HCT116 (cell line): ENCODE results near the gene WASF2. TPM values are rescaled to one million over a fixed set of nuclear protein-coding genes. Genes with fewer than 3 reads are reported as not detected.

ENCODE experiments used
- ATAC-seq: fragments of 200-7000 bp; cut with Tn5 transposase; 2 replicates; pipeline ENCODE4 v1.9.1; 2020; ENCODE audit warnings: mild to moderate bottlenecking, moderate library complexity
- BruUV-seq: library from RNA; stranded (reverse); fragments of 400-500 nt; replicated peaks from 2 replicates; lab custom pipeline; 2021; lab: Mats Ljungman, UMichigan
- CTCF ChIA-PET: fragments of 300-600 bp; sonication (Branson Sonifier 250); formaldehyde crosslinking; loops from one replicate; lab custom pipeline; 2021; ENCODE audit warnings: antibody characterized with exemption; lab: Charles Lee
- POLR2A ChIA-PET: fragments of 300-600, 350-600 bp; sonication (Branson Sonifier 250); formaldehyde crosslinking; loops from one replicate; lab custom pipeline; 2021; ENCODE audit warnings: antibody characterized with exemption; lab: Charles Lee
- RAD21 ChIA-PET, 2 experiments: fragments of 300-600 bp; sonication (Branson Sonifier 250); formaldehyde crosslinking; loops; one replicate each; lab custom pipeline; 2023; ENCODE audit warnings: low total read pairs in 2 of 2; ENCODE audit not compliant: uncharacterized antibody in 2 of 2, unreplicated experiment in 2 of 2, low non-redundant PET in 1 of 2; lab: Charles Lee
- DNase-seq: peaks from one replicate; pipeline ENCODE4 v3.0.0-alpha.2; 2010; ENCODE audit warnings: low read depth, low spot score
- H2AFZ ChIP-seq: fragments of 200-600 bp; shearing (Covaris generic), sonication (generic); 2 replicates; pipeline ENCODE4 v1.6.1; 2017; ENCODE audit warnings: low read depth, mixed run types, mixed read lengths, antibody characterized with exemption, low read length; ENCODE audit not compliant: poor library complexity, severe bottlenecking
- H3K27ac ChIP-seq: 2 replicates; pipeline ENCODE4 v1.5.1; 2012; ENCODE audit warnings: low read depth, low read length
- H3K27me3 ChIP-seq: fragments of 200-600 bp; sonication (generic); 2 replicates; pipeline ENCODE4 v1.6.1; 2016; ENCODE audit warnings: mixed run types, low read length, mixed read lengths; ENCODE audit not compliant: insufficient read depth
- H3K36me3 ChIP-seq, 2 experiments: fragments of 200-500 bp in 1 of 2; fragments of 200-600 bp in 1 of 2; sonication (Bioruptor generic) in 1 of 2; sonication (generic) in 1 of 2; 2 replicates each; pipeline versions ENCODE4 v1.5.1 to v1.6.1; 2014 to 2016; ENCODE audit warnings: low read length in 2 of 2, inconsistent platforms in 1 of 2, mixed read lengths in 1 of 2, mixed run types in 1 of 2; ENCODE audit not compliant: insufficient read depth in 2 of 2, control insufficient read depth in 1 of 2
- H3K4me1 ChIP-seq, 2 experiments: fragments of 200-600 bp in 1 of 2; sonication (generic) in 1 of 2; 2 replicates each; pipeline versions ENCODE4 v1.5.1 to v1.6.1; 2012 to 2017; ENCODE audit warnings: low read length in 2 of 2, inconsistent platforms in 1 of 2, mild to moderate bottlenecking in 1 of 2, mixed read lengths in 1 of 2, mixed run types in 1 of 2, moderate library complexity in 1 of 2; ENCODE audit not compliant: insufficient read depth in 2 of 2, control insufficient read depth in 1 of 2
- H3K4me2 ChIP-seq: fragments of 200-600 bp; sonication (generic); 2 replicates; pipeline ENCODE4 v1.6.1; 2017; ENCODE audit warnings: mixed run types, low read length, mixed read lengths
- H3K4me3 ChIP-seq, 2 experiments: fragments of 200-600 bp in 1 of 2; sonication (generic) in 1 of 2; replicated peaks in 1 of 2; 2 replicates each; pipeline ENCODE4 v1.5.1; 2011 to 2016; ENCODE audit warnings: low read length in 2 of 2, control low read depth in 1 of 2, low read depth in 1 of 2, mild to moderate bottlenecking in 1 of 2, mixed read lengths in 1 of 2, mixed run types in 1 of 2
- H3K79me2 ChIP-seq: fragments of 200-600 bp; sonication (generic); 2 replicates; pipeline ENCODE4 v1.6.1; 2017; ENCODE audit warnings: mild to moderate bottlenecking, mixed run types, low read length, moderate library complexity, mixed read lengths; ENCODE audit not compliant: insufficient read depth
- H3K9ac ChIP-seq: fragments of 200-600 bp; sonication (generic); 2 replicates; pipeline ENCODE4 v1.6.1; 2016; ENCODE audit warnings: low read length, mixed read lengths
- H3K9me2 ChIP-seq: fragments of 200-600 bp; sonication (generic), shearing (Covaris generic); 2 replicates; pipeline ENCODE4 v1.6.1; 2017; ENCODE audit warnings: mixed run types, mild to moderate bottlenecking, moderate library complexity; ENCODE audit not compliant: insufficient read depth
- H3K9me3 ChIP-seq, 2 experiments: fragments of 200-500 bp in 1 of 2; fragments of 200-600 bp in 1 of 2; sonication (Bioruptor generic) in 1 of 2; sonication (generic) in 1 of 2; 2 replicates each; pipeline ENCODE4 v1.6.1; 2014 to 2017; ENCODE audit warnings: low read length in 2 of 2, mixed read lengths in 2 of 2, inconsistent platforms in 1 of 2, low read depth in 1 of 2, mild to moderate bottlenecking in 1 of 2, mixed run types in 1 of 2, moderate library complexity in 1 of 2; ENCODE audit not compliant: control insufficient read depth in 1 of 2, insufficient read depth in 1 of 2
- H4K20me1 ChIP-seq: fragments of 200-600 bp; sonication (generic), shearing (Covaris generic); 2 replicates; pipeline ENCODE4 v1.6.1; 2017; ENCODE audit warnings: mixed run types, mild to moderate bottlenecking, moderate library complexity; ENCODE audit not compliant: insufficient read depth
- ELF1 ChIP-seq: IDR thresholded peaks from 2 replicates; pipeline ENCODE4 v1.6.1; 2012; ENCODE audit warnings: low read depth, borderline replicate concordance
- FOSL1 ChIP-seq: IDR thresholded peaks from 2 replicates; pipeline ENCODE4 v1.6.1; 2012; ENCODE audit warnings: low read depth
- MAX ChIP-seq: IDR thresholded peaks from 2 replicates; pipeline ENCODE4 v1.6.1; 2012
- POLR2AphosphoS5 ChIP-seq: IDR thresholded peaks from 2 replicates; pipeline ENCODE4 v1.6.1; 2011; ENCODE audit warnings: mild to moderate bottlenecking, low read depth, low read length, moderate library complexity
- RAD21 ChIP-seq: IDR thresholded peaks from 2 replicates; pipeline ENCODE4 v1.6.1; 2012; ENCODE audit warnings: low read depth, mild to moderate bottlenecking
- SRF ChIP-seq: IDR thresholded peaks from 2 replicates; pipeline ENCODE4 v1.6.1; 2012; ENCODE audit warnings: low read depth
- TCF7L2 ChIP-seq: IDR thresholded peaks from 2 replicates; pipeline ENCODE4 v1.7.0; 2011; ENCODE audit warnings: borderline replicate concordance, inconsistent platforms; ENCODE audit not compliant: insufficient read depth, insufficient read length; ENCODE audit errors: extremely low read depth
- ZFX ChIP-seq: fragments of 450-650 bp; IDR thresholded peaks from 2 replicates; pipeline ENCODE4 v1.6.1; 2017
- ZNF274 ChIP-seq: fragments of 200-500 bp; sonication (Bioruptor generic); IDR thresholded peaks from 2 replicates; pipeline ENCODE4 v1.6.1; 2014; ENCODE audit warnings: mild to moderate bottlenecking, low read depth, low read length, inconsistent platforms
- intact Hi-C: fragments of 100-400 bp; cut with micrococcal nuclease; formaldehyde crosslinking; loops from 2 replicates; pipeline ENCODE4 v1.10.0; 2022
- total RNA-seq: library from RNA; stranded (reverse); gene quantifications from one replicate; pipeline ENCODE4 v1.2.1, GENCODE V29; 2021; ENCODE audit not compliant: unreplicated experiment
- TF ChIP-seq, protein P1 (sequence below), 3 experiments: fragments of 200-600 bp in 1 of 3; sonication (generic) in 1 of 3; IDR thresholded peaks in 2 of 3; conservative IDR thresholded peaks in 1 of 3; 2 replicates each; pipeline ENCODE4 v1.5.1; 2012 to 2017; ENCODE audit warnings: low read depth in 2 of 3, low read length in 2 of 3, antibody characterized with exemption in 1 of 3, borderline replicate concordance in 1 of 3, control low read depth in 1 of 3, mild to moderate bottlenecking in 1 of 3, mixed read lengths in 1 of 3, mixed run types in 1 of 3, moderate library complexity in 1 of 3; ENCODE audit not compliant: insufficient read depth in 1 of 3
- TF ChIP-seq, protein P2 (sequence below): IDR thresholded peaks from 2 replicates; pipeline ENCODE4 v1.6.1; 2012; ENCODE audit warnings: low read depth

Gene WASF2
- total RNA-seq, 1 experiment from 2014 or later = 111 TPM

DNA sequence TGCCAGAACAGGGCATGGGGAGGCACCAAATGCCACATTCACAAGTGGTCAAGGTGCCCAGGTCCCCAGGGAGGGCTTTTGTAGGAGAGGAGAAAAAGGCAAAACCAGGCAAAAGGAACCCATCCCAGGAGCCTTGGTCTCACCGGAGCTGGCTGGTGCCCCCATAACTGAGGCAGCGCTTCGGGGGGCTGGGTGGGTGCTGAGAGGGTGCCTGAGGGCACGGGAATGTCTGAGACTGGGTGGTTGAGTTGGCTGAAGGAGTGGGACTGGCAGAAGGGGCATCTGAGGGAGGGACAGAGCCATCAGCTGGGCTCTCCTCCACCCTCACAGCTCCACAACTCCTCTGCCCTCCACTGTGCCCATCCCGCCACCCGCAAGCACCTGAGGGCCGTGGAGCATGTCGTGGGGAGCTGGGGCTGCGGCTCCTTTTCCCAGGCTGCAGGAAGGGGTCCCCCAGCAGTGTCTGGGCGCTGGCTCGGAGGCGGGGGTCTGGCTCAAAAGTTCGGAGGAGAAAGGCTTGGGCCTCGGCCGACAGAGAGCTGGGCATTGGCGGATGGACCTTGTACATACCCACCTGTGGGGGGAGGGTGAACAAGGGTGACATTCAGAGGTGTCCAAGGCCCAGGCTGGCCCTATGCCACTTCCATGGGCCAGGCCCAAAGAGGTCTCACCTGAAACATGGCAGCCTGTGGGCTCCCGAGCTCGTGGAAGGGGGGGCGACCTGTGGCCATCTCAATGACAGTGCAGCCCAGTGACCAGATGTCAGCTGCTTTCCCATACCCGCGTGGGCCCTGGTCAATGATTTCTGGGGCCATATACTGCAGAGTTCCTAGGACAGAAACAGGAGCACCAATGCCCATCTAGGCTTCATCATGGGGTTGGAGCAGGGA is 131.7 kb downstream of the WASF2 start (continued):
- TF ChIP-seq TCF7L2 (no peak), RAD21 (no peak), MAX (no peak), POLR2AphosphoS5 (no peak), ZNF274 (no peak), ELF1 (no peak), SRF (no peak)
- TF ChIP-seq, all 23 proteins: peak for 0

- BruUV-seq = no TSS peak
Observed at GRCh38 chr1:27357281-27358037, 132.5 kb downstream of the WASF2 start.

More at GRCh38 chr1:27357281-27358037, 132.5 kb downstream of the WASF2 start:
- Histone ChIP-seq H3K27ac (peak overlapping the region; percentile 39; the same call in 1 of the 2 replicates), H3K27me3 (no peaks in the 10 kb centered on the region), H3K4me1 (peaks cover 7 to 11% of the 10 kb centered on the region in 2 experiments; a peak in 3 of 4 replicates), H3K9me3 (no peaks in the 10 kb centered on the region), H3K4me3 (no peak overlapping the region), H3K9me2 (no peaks in the 10 kb centered on the region), H3K36me3 (peaks cover 0 to 7% of the 10 kb centered on the region in 2 experiments; a peak in 1 of 4 replicates), H3K79me2 (no peaks in the 10 kb centered on the region), H2AFZ (no peak overlapping the region), H3K4me2 (no peak overlapping the region), H3K9ac (no peak overlapping the region), H4K20me1 (no peaks in the 10 kb centered on the region)
- DNase-seq (no peak), ATAC-seq (peak; percentile 87)
- intact Hi-C loops = loop anchor here (1.0 kb wide), 1 partner anchor 31 kb away; no protein-coding TSS in a partner anchor
- ChIA-PET CTCF (interaction anchor here (1.0 to 2.5 kb wide), 6 partner anchors 8 to 313 kb away, joined by 3 to 25 read pairs (median 5); partner anchors contain the start of genes MAP3K6 and SYTL1), POLR2A (interaction anchor here (1.5 kb wide), 1 partner anchor 9 kb away, joined by 3 read pairs; no protein-coding TSS in a partner anchor), RAD21 (interaction anchor here (0.6 to 1.5 kb wide), 5 partner anchors 11 to 38 kb away, joined by 3 to 5 read pairs (median 3); partner anchors contain the start of gene SYTL1 (in 1 of the 2))
- TF ChIP-seq, protein P1, sequence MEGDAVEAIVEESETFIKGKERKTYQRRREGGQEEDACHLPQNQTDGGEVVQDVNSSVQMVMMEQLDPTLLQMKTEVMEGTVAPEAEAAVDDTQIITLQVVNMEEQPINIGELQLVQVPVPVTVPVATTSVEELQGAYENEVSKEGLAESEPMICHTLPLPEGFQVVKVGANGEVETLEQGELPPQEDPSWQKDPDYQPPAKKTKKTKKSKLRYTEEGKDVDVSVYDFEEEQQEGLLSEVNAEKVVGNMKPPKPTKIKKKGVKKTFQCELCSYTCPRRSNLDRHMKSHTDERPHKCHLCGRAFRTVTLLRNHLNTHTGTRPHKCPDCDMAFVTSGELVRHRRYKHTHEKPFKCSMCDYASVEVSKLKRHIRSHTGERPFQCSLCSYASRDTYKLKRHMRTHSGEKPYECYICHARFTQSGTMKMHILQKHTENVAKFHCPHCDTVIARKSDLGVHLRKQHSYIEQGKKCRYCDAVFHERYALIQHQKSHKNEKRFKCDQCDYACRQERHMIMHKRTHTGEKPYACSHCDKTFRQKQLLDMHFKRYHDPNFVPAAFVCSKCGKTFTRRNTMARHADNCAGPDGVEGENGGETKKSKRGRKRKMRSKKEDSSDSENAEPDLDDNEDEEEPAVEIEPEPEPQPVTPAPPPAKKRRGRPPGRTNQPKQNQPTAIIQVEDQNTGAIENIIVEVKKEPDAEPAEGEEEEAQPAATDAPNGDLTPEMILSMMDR (IDR thresholded peaks at IDR 0.05 in 2 of 3, conservative IDR thresholded peaks at IDR 0.05 in 1 of 3; ENCODE audit: borderline replicate concordance in 1 of 3, insufficient read depth in 1 of 3, low read depth in 2 of 3, low read length in 2 of 3) = peak; percentile 80 to 94 (median 85)
- TF ChIP-seq POLR2AphosphoS5 (no peak), ZFX (peak; percentile 37; the same call in 1 of the 2 replicates), FOSL1 (no peak)
- TF ChIP-seq, protein P2, sequence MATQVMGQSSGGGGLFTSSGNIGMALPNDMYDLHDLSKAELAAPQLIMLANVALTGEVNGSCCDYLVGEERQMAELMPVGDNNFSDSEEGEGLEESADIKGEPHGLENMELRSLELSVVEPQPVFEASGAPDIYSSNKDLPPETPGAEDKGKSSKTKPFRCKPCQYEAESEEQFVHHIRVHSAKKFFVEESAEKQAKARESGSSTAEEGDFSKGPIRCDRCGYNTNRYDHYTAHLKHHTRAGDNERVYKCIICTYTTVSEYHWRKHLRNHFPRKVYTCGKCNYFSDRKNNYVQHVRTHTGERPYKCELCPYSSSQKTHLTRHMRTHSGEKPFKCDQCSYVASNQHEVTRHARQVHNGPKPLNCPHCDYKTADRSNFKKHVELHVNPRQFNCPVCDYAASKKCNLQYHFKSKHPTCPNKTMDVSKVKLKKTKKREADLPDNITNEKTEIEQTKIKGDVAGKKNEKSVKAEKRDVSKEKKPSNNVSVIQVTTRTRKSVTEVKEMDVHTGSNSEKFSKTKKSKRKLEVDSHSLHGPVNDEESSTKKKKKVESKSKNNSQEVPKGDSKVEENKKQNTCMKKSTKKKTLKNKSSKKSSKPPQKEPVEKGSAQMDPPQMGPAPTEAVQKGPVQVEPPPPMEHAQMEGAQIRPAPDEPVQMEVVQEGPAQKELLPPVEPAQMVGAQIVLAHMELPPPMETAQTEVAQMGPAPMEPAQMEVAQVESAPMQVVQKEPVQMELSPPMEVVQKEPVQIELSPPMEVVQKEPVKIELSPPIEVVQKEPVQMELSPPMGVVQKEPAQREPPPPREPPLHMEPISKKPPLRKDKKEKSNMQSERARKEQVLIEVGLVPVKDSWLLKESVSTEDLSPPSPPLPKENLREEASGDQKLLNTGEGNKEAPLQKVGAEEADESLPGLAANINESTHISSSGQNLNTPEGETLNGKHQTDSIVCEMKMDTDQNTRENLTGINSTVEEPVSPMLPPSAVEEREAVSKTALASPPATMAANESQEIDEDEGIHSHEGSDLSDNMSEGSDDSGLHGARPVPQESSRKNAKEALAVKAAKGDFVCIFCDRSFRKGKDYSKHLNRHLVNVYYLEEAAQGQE = no peak
